A673 (cell line): Measurements from ENCODE around the gene PRDM16. TPM values are rescaled to one million over a fixed set of nuclear protein-coding genes. Genes with fewer than 3 reads are reported as not detected.
A peak's percentile ranks its signal among the peaks of the same experiment; 100 is the strongest.

ENCODE experiments used
- BruUV-seq: library from RNA; stranded (reverse); fragments of 400-500 nt; replicated peaks from 2 replicates; lab custom pipeline; 2021; lab: Mats Ljungman, UMichigan
- CTCF ChIA-PET: fragments of 300-600 bp; sonication (Branson Sonifier 250); formaldehyde crosslinking; loops from one replicate; lab custom pipeline; 2022; ENCODE audit warnings: antibody characterized with exemption; lab: Charles Lee
- POLR2A ChIA-PET: fragments of 300-600 bp; sonication (Branson Sonifier 250); formaldehyde crosslinking; loops from one replicate; lab custom pipeline; 2022; ENCODE audit warnings: antibody characterized with exemption; ENCODE audit not compliant: low non-redundant PET; lab: Charles Lee
- DNase-seq: peaks from one replicate; pipeline ENCODE4 v3.0.0-alpha.2; 2015; ENCODE audit warnings: low spot score
- H3K27ac ChIP-seq: fragments of 200-600 bp; sonication (generic); 2 replicates; pipeline ENCODE4 v1.5.1; 2016; ENCODE audit warnings: mixed run types, low read depth, mild to moderate bottlenecking, mixed read lengths, antibody characterized with exemption, low read length; ENCODE audit not compliant: poor library complexity, severe bottlenecking
- H3K27me3 ChIP-seq: fragments of 200-600 bp; sonication (generic); replicated peaks from 2 replicates; pipeline ENCODE4 v1.6.1; 2017; ENCODE audit warnings: mixed run types, low read depth, mild to moderate bottlenecking, mixed read lengths, antibody characterized with exemption, low read length; ENCODE audit not compliant: insufficient read depth, poor library complexity
- H3K36me3 ChIP-seq: fragments of 200-600 bp; sonication (generic); 2 replicates; pipeline ENCODE4 v1.6.1; 2016; ENCODE audit warnings: mixed run types, mild to moderate bottlenecking, mixed read lengths, antibody characterized with exemption, low read length; ENCODE audit not compliant: insufficient read depth, poor library complexity, severe bottlenecking
- H3K4me1 ChIP-seq: fragments of 200-600 bp; sonication (generic); 2 replicates; pipeline ENCODE4 v1.6.1; 2017; ENCODE audit warnings: mixed run types, mild to moderate bottlenecking, mixed read lengths, antibody characterized with exemption, low read length; ENCODE audit not compliant: insufficient read depth, poor library complexity, severe bottlenecking
- H3K4me3 ChIP-seq: fragments of 200-600 bp; sonication (generic); 2 replicates; pipeline ENCODE4 v1.5.1; 2016; ENCODE audit warnings: low read depth, mixed run types, mild to moderate bottlenecking, mixed read lengths, low read length; ENCODE audit not compliant: poor library complexity, severe bottlenecking
- H3K9me3 ChIP-seq: fragments of 200-600 bp; sonication (generic); 2 replicates; pipeline ENCODE4 v1.6.1; 2016; ENCODE audit warnings: mixed run types, low read depth, mild to moderate bottlenecking, mixed read lengths, antibody characterized with exemption, low read length; ENCODE audit not compliant: poor library complexity, severe bottlenecking
- EZH2 ChIP-seq: fragments of 200-600 bp; sonication (generic); IDR thresholded peaks from 2 replicates; pipeline ENCODE4 v1.6.1; 2017; ENCODE audit warnings: borderline replicate concordance, low read depth, mild to moderate bottlenecking, mixed read lengths, antibody characterized with exemption, low read length; ENCODE audit not compliant: poor library complexity, severe bottlenecking
- intact Hi-C: fragments of 100-400 bp; cut with micrococcal nuclease; formaldehyde crosslinking; loops from one replicate; pipeline ENCODE4 v1.10.0; 2022; ENCODE audit not compliant: unreplicated experiment
- total RNA-seq: library from RNA; stranded (reverse); gene quantifications from 2 replicates; pipeline ENCODE4 v1.2.3, GENCODE V29; 2021
- TF ChIP-seq, protein P1 (sequence below): fragments of 300-800, 200-600 bp; sonication (generic); conservative IDR thresholded peaks from 2 replicates; pipeline ENCODE4 v1.5.1; 2017; ENCODE audit warnings: low read depth, mild to moderate bottlenecking, antibody characterized with exemption, low read length, moderate library complexity, mixed read lengths

PRDM16 gene
- total RNA-seq, 1 experiment from 2014 or later = 0.49 TPM

DNA sequence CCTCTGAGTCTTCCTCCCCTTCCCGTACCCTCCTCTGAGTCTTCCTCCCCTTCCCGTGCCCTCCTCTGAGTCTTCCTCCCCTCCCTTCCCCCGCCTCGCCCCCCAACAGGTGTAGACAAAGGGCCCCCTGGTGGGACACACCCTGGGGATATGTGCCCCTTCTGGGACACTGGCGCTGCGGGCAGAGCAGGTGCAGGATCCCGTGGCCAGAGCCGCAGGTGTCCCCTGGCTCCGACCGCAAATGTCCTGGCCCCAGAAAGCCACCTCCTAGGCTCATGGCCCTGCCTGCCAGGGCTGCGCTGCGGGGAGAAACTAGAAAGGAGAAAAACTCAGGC lies 334.0 kb downstream of the PRDM16 start:
- Histone ChIP-seq H3K4me3 (no peak overlapping the region), H3K4me1 (no peaks in the 10 kb centered on the region), H3K27ac (no peak overlapping the region), H3K36me3 (no peaks in the 10 kb centered on the region), H3K9me3 (no peaks in the 10 kb centered on the region), H3K27me3 (peaks cover 18% of the 10 kb centered on the region)
- ChIA-PET POLR2A (no interaction called here), CTCF (no interaction called here)
- TF ChIP-seq, protein P1, sequence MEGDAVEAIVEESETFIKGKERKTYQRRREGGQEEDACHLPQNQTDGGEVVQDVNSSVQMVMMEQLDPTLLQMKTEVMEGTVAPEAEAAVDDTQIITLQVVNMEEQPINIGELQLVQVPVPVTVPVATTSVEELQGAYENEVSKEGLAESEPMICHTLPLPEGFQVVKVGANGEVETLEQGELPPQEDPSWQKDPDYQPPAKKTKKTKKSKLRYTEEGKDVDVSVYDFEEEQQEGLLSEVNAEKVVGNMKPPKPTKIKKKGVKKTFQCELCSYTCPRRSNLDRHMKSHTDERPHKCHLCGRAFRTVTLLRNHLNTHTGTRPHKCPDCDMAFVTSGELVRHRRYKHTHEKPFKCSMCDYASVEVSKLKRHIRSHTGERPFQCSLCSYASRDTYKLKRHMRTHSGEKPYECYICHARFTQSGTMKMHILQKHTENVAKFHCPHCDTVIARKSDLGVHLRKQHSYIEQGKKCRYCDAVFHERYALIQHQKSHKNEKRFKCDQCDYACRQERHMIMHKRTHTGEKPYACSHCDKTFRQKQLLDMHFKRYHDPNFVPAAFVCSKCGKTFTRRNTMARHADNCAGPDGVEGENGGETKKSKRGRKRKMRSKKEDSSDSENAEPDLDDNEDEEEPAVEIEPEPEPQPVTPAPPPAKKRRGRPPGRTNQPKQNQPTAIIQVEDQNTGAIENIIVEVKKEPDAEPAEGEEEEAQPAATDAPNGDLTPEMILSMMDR = no peak
- no peak for TF ChIP-seq EZH2
- intact Hi-C loops = no loop called here
- BruUV-seq = no TSS peak
- no peak for DNase-seq

DNA sequence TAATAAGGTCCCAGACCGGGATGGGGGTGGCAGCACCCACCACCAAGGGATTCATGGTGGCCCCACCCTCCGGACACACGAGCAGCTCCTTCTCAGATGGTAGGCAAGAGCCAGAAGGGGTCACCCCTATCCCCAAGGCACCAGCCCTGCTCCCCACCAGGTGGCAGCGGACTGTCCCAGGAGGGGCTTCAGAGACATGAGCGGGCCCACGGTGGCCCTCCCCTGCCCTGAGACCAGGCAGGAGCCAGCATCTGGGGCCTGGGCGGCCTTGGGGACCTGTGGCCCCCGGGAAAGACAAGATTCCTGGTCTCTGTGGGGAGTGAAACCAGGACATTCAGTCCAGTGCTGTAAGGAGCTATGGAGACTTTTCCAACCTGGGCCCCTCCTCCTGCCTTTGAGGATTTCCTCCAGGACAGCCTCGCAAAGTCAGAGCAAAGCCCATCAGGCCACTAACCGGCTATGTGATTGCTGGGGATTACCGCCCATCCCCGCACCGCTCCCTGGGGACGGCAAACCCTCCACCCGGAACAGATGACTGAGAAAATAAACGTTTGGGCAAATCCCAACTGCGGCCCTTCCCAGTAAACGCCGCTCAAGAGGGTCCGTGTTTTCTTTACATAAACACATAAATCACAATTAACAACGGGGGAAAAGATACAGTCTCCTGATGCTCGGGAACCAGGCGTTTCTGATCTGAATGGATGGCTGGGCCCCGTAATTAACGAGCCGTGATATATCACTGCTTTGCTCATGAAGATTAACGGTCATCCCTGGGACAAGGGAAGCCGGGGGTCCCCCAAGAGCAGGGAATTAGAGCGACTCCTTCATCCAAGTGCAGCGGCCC lies 334.6 kb downstream of the PRDM16 start:
- Histone ChIP-seq H3K4me3 (no peak overlapping the region), H3K36me3 (no peaks in the 10 kb centered on the region), H3K27ac (no peak overlapping the region), H3K4me1 (no peaks in the 10 kb centered on the region), H3K27me3 (peaks cover 12% of the 10 kb centered on the region), H3K9me3 (no peaks in the 10 kb centered on the region)
- no peak for TF ChIP-seq EZH2
- TF ChIP-seq, protein P1 = peak; percentile 38
- BruUV-seq = no TSS peak
- DNase-seq = no peak
- intact Hi-C loops = no loop called here
- CTCF ChIA-PET = no interaction called here
- POLR2A ChIA-PET = no interaction called here

DNA sequence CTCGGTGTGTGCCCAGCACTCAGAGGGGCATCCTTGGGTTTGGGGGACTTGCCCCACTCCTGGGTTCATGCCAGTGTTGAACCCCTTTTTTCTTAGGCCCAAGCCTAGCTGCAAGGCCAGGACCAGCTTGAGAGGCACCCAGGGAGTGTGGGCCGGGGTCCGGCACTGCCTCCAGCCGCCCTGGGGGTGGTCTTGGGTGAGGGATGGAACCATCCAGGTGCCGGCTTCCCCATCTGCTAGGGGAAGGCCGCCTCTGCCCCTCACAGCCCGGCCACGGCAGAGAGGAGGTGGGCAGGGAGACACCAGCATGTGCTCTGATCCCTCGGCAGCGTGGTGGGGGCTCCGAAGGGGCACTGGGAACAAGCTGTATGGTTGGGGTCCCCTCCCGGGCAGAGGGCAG lies 335.3 kb downstream of the PRDM16 start:
- CTCF ChIA-PET = no interaction called here

More for the DNA sequence above, 335.3 kb downstream of the PRDM16 start:
- H3K4me3 ChIP-seq = no peak overlapping the region
- no peaks in the 10 kb centered on the region for H3K9me3 ChIP-seq
- no TSS peak for BruUV-seq
- no peak overlapping the region for H3K27ac ChIP-seq
- POLR2A ChIA-PET = no interaction called here
- no peak for DNase-seq
- peaks cover 5% of the 10 kb centered on the region for H3K27me3 ChIP-seq
- no peak for TF ChIP-seq EZH2
- TF ChIP-seq, protein P1 = no peak
- no peaks in the 10 kb centered on the region for H3K4me1 ChIP-seq
- H3K36me3 ChIP-seq = no peaks in the 10 kb centered on the region
- intact Hi-C loops = no loop called here
